Esophagus squamous epithelium (tissue), 4 donors: ENCODE data around the gene TGM5.

Source experiments
- CTCF ChIP-seq, 6 experiments: fragments of 450-650 bp in 4 of 6; fragments of 200-600 bp in 2 of 6; sonication (generic) in 2 of 6; IDR thresholded peaks; one replicate each; pipeline ENCODE4 v1.5.1; 2016 to 2019; ENCODE audit warnings: antibody characterized with exemption in 6 of 6, mild to moderate bottlenecking in 4 of 6, moderate library complexity in 4 of 6
- POLR2A ChIP-seq, 4 donors: fragments of 450-650 bp; IDR thresholded peaks; one replicate each; pipeline ENCODE4 v1.6.1; 2017; ENCODE audit warnings: antibody characterized with exemption in 4 of 4, mild to moderate bottlenecking in 4 of 4, moderate library complexity in 3 of 4

- TF ChIP-seq POLR2A (IDR thresholded peaks at IDR 0.05), result no peak
- no peak for TF ChIP-seq CTCF (IDR thresholded peaks at IDR 0.05)
Observed at GRCh38 chr15:43199945-43200488, 66.7 kb downstream of the TGM5 start.
